PC-3 (cell line): ENCODE results near the gene KCNIP4. TPM values are rescaled to one million over a fixed set of nuclear protein-coding genes. Genes with fewer than 3 reads are reported as not detected.

Source experiments
- ATAC-seq: fragments of 200-7000 bp; cut with Tn5 transposase; 2 replicates; pipeline ENCODE4 v1.9.1; 2020; ENCODE audit warnings: mild to moderate bottlenecking, moderate library complexity
- BruUV-seq: library from RNA; stranded (reverse); fragments of 400-500 nt; replicated peaks from 2 replicates; lab custom pipeline; 2021; lab: Mats Ljungman, UMichigan
- CTCF ChIA-PET: fragments of 300-600 bp; sonication (Branson Sonifier 250); formaldehyde crosslinking; loops from one replicate; lab custom pipeline; 2022; ENCODE audit warnings: antibody characterized with exemption; lab: Charles Lee
- POLR2A ChIA-PET: fragments of 300-600 bp; sonication (Branson Sonifier 250); formaldehyde crosslinking; loops from one replicate; lab custom pipeline; 2022; ENCODE audit warnings: antibody characterized with exemption; ENCODE audit not compliant: unreplicated experiment; lab: Charles Lee
- DNase-seq: peaks from one replicate; pipeline ENCODE4 v3.0.0-alpha.2; 2015
- H2AFZ ChIP-seq: fragments of 300-600 bp; sonication (generic); 2 replicates; pipeline ENCODE4 v1.6.0; 2016; ENCODE audit warnings: antibody characterized with exemption, low read length
- H3F3A ChIP-seq: fragments of 300-600 bp; sonication (generic); one replicate; pipeline ENCODE4 v1.6.0; 2017; ENCODE audit warnings: antibody characterized with exemption, low read length, control low read depth, mild to moderate bottlenecking; ENCODE audit not compliant: unreplicated experiment
- H3K27ac ChIP-seq: fragments of 300-600 bp; sonication (generic); 2 replicates; pipeline ENCODE4 v1.5.1; 2016; ENCODE audit warnings: mild to moderate bottlenecking, low read length
- H3K27me3 ChIP-seq: fragments of 300-600 bp; sonication (generic); 2 replicates; pipeline ENCODE4 v1.6.1; 2016; ENCODE audit warnings: low read length, mixed read lengths
- H3K36me3 ChIP-seq: fragments of 300-600 bp; sonication (generic); 2 replicates; pipeline ENCODE4 v1.6.1; 2016; ENCODE audit warnings: low read depth, mixed run types, low read length, mixed read lengths
- H3K4me1 ChIP-seq: fragments of 300-600 bp; sonication (generic); 2 replicates; pipeline ENCODE4 v1.5.1; 2016; ENCODE audit warnings: low read length; ENCODE audit not compliant: insufficient read depth
- H3K4me2 ChIP-seq: fragments of 300-600 bp; sonication (generic); 2 replicates; pipeline ENCODE4 v1.6.0; 2016; ENCODE audit warnings: low read length
- H3K4me3 ChIP-seq: fragments of 300-600 bp; sonication (generic); 2 replicates; pipeline ENCODE4 v1.5.1; 2016; ENCODE audit warnings: mild to moderate bottlenecking, low read length, mixed read lengths
- H3K79me2 ChIP-seq: fragments of 300-600 bp; sonication (generic); 2 replicates; pipeline ENCODE4 v1.6.1; 2017; ENCODE audit warnings: low read length, mixed read lengths
- H3K9ac ChIP-seq: fragments of 300-600 bp; sonication (generic); 2 replicates; pipeline ENCODE4 v1.6.0; 2016; ENCODE audit warnings: mild to moderate bottlenecking, low read length
- H3K9me2 ChIP-seq: fragments of 300-600 bp; sonication (generic); replicated peaks from 2 replicates; pipeline ENCODE4 v1.6.1; 2016; ENCODE audit warnings: mixed run types, low read length, mixed read lengths
- H3K9me3 ChIP-seq: fragments of 300-600 bp; sonication (generic); 2 replicates; pipeline ENCODE4 v1.6.1; 2016; ENCODE audit warnings: low read length, mixed read lengths
- H4K20me1 ChIP-seq: fragments of 300-600 bp; sonication (generic); 2 replicates; pipeline ENCODE4 v1.6.1; 2016; ENCODE audit warnings: low read length, mixed read lengths
- CTCF ChIP-seq: fragments of 300-600 bp; sonication (generic); conservative IDR thresholded peaks from 2 replicates; pipeline ENCODE4 v1.5.1; 2017; ENCODE audit warnings: antibody characterized with exemption, low read depth, mild to moderate bottlenecking, low read length
- EZH2 ChIP-seq: fragments of 300-600 bp; sonication (generic); IDR thresholded peaks from one replicate; pipeline ENCODE4 v1.6.1; 2017; ENCODE audit warnings: antibody characterized with exemption, mild to moderate bottlenecking, low read length; ENCODE audit not compliant: unreplicated experiment
- EZH2phosphoT487 ChIP-seq: fragments of 300-600 bp; sonication (generic); IDR thresholded peaks from 2 replicates; pipeline ENCODE4 v1.6.1; 2018; ENCODE audit warnings: mild to moderate bottlenecking, antibody characterized with exemption, low read length, borderline replicate concordance
- intact Hi-C: fragments of 100-400 bp; cut with micrococcal nuclease; formaldehyde crosslinking; loops from 2 replicates; pipeline ENCODE4 v1.9.0; 2023
- total RNA-seq: library from RNA; depleted of rRNA; stranded (reverse); fragments of >200 nt; gene quantifications from 2 replicates; pipeline ENCODE4 v1.2.3, GENCODE V29; 2014

Gene KCNIP4
- total RNA-seq, 1 experiment from 2014 or later = not detected

DNA sequence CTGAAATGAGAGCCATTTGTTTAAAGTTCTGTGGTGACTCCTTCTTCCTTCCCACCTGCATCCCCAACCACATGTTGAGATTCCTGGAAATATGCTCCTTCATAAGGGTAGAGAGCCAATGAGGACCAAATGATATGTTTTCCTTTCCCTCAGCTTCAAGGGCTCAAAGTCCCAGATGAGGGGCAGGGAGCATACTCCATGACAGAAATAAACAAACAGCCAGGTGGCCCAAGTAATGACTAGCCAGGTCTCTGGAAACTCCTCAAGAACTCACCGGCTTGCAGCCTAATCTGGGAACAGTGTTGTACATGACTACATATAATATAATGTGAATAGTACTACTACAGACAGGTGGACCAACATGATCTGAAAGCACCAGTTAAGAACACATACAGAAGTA lies 856.0 kb downstream of the KCNIP4 start:
- Histone ChIP-seq H3K9ac (no peak overlapping the region), H3K27me3 (peaks cover 41% of the 10 kb centered on the region), H3K4me1 (no peaks in the 10 kb centered on the region), H3K79me2 (no peaks in the 10 kb centered on the region), H3K9me2 (no peaks in the 10 kb centered on the region), H3K4me2 (no peak overlapping the region), H3F3A (no peaks in the 10 kb centered on the region), H3K4me3 (no peak overlapping the region), H3K9me3 (no peaks in the 10 kb centered on the region), H3K36me3 (no peaks in the 10 kb centered on the region), H3K27ac (no peak overlapping the region), H2AFZ (no peak overlapping the region), H4K20me1 (no peaks in the 10 kb centered on the region)
- ChIA-PET CTCF (no interaction called here), POLR2A (no interaction called here)
- no TSS peak for BruUV-seq
- no peak for TF ChIP-seq EZH2phosphoT487
- TF ChIP-seq EZH2 = no peak
- TF ChIP-seq CTCF = no peak
- intact Hi-C loops = no loop called here
- DNase-seq (no peak), ATAC-seq (no peak)

- no peak for TF ChIP-seq EZH2
- no peak for TF ChIP-seq EZH2phosphoT487
- TF ChIP-seq CTCF = no peak
Observed at GRCh38 chr4:21090094-21090666, 858.4 kb downstream of the KCNIP4 start.

GRCh38 chr4:21083413-21083812 lies 865.2 kb downstream of the KCNIP4 start:
- no peaks in the 10 kb centered on the region for H3K79me2 ChIP-seq
- no peaks in the 10 kb centered on the region for H3K9me2 ChIP-seq
- H4K20me1 ChIP-seq = no peaks in the 10 kb centered on the region
- H3K9me3 ChIP-seq = no peaks in the 10 kb centered on the region
- intact Hi-C loops = no loop called here
- no TSS peak for BruUV-seq
- H3K9ac ChIP-seq = no peak overlapping the region
- H2AFZ ChIP-seq = no peak overlapping the region
- H3K4me2 ChIP-seq = no peak overlapping the region
- H3K27me3 ChIP-seq = 0 out of 2 replicates have a peak, but pooled peaks cover 7% of the 10 kb centered on the region
- ATAC-seq (no peak), DNase-seq (no peak)
- no peak for TF ChIP-seq EZH2phosphoT487
- no peak for TF ChIP-seq CTCF
- no peak for TF ChIP-seq EZH2
- POLR2A ChIA-PET = no interaction called here
- no peaks in the 10 kb centered on the region for H3K36me3 ChIP-seq
- no peak overlapping the region for H3K4me3 ChIP-seq
- H3K27ac ChIP-seq = no peak overlapping the region
- CTCF ChIA-PET = no interaction called here
- no peaks in the 10 kb centered on the region for H3F3A ChIP-seq
- no peaks in the 10 kb centered on the region for H3K4me1 ChIP-seq

More at GRCh38 chr4:21090094-21090666, 858.4 kb downstream of the KCNIP4 start:
- ChIA-PET POLR2A (no interaction called here), CTCF (no interaction called here)
- intact Hi-C loops = no loop called here
- Histone ChIP-seq H2AFZ (no peak overlapping the region), H3K27ac (no peak overlapping the region), H3K4me3 (no peak overlapping the region), H3K9ac (no peak overlapping the region), H3K9me3 (no peaks in the 10 kb centered on the region), H3K36me3 (no peaks in the 10 kb centered on the region), H3K4me2 (no peak overlapping the region), H3K9me2 (no peaks in the 10 kb centered on the region), H3K79me2 (no peaks in the 10 kb centered on the region), H3F3A (no peaks in the 10 kb centered on the region), H3K27me3 (peaks cover 41% of the 10 kb centered on the region), H3K4me1 (no peaks in the 10 kb centered on the region), H4K20me1 (no peaks in the 10 kb centered on the region)
- ATAC-seq (no peak), DNase-seq (no peak)
- no TSS peak for BruUV-seq
